ENCODE results near the gene THTPA.

The THTPA gene

DNA sequence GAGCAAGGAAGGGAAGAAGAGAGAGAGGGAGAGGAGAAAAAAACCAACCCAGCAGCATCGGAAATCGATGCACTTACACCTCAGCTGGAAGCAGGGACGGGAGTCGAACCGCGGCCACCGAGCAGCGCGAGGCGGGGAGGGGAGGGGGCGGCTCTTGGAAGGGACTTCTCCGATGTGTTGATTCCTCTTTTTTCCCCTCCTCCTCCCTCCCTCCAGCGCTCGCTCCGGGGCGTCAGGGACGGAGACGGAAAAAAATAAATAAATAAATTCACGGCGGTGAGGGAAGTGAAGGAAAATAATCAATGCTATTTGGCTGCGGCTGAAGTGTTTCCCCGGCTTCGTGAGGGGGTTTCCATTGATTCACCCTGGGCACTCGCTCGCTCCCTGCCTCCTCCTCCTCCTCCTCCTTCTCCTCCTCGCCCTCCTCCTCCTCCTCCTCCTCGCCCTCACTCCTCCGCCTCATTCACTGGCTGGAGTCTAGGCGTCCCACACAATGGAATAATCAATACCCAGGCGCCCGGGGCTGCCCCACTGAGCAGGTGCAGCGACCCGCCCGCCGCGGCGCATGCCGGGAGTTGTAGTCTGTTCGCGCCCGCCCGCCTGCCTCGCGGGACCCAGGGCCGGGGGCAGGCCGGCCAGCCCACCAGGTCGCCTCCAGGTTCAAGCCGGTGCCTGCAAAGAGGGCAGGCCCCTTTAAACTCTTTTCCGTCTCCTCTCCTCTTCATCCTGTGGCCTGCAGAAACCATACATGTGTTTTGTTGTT is 4.6 kb upstream of the THTPA start, which contains the start of gene ZFHX2:
Gene ZFHX2 (minus strand): TSS at position 500 of the 763 bp plus-strand sequence. CDS start 16,440 bp downstream, outside the sequence.
- DNase-seq (ENCODE audit: low read depth) = no peak

GRCh38 chr14:23555533-23555881 is 564 bp upstream of the THTPA start:
- DNase-seq (ENCODE audit: low read depth) = no peak

- no peak for DNase-seq (ENCODE audit: low read depth)
Measured at GRCh38 chr14:23556700-23557440, 799 bp downstream of the THTPA start.

GRCh38 chr14:23557521-23557920 is 1.4 kb downstream of the THTPA start:
- DNase-seq (ENCODE audit: low read depth) = no peak

- no peak for DNase-seq (ENCODE audit: low read depth)
Measured at GRCh38 chr14:23557946-23558345, 1.9 kb downstream of the THTPA start.

GRCh38 chr14:23558346-23559009 is 2.4 kb downstream of the THTPA start:
- no peak for DNase-seq (ENCODE audit: low read depth)

- DNase-seq (ENCODE audit: low read depth) = no peak
Measured at GRCh38 chr14:23559010-23559925, 3.2 kb downstream of the THTPA start.

DNA sequence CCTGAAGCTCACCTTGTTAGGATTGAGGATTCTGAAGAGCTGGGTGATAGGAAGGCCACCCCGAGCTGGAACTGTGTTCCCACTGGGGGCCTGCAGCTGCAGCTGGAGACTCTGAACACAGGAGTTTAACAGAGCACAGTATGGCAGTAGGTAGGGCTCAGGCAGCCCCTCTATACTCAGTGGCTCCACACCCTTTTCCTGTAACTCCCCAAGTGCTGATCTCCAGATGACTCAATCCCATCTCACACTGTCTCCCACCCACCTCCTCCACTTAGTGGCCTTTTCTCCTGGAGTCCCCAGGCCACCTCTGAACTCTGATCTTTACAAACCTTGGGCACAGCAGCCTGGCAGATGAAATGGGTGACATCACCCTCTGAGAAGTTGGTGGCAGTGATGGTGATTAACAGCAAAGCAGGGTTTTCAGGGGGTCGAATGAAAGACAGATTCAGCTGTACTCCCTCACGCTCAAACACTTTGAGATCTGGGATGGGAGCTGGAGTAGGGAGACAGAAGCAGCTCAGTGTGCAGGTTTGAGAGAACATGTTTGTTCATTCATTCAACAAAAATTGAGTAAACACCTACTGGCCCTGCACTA is 4.0 kb downstream of the THTPA start:
- no peak for DNase-seq (ENCODE audit: low read depth)

DNA sequence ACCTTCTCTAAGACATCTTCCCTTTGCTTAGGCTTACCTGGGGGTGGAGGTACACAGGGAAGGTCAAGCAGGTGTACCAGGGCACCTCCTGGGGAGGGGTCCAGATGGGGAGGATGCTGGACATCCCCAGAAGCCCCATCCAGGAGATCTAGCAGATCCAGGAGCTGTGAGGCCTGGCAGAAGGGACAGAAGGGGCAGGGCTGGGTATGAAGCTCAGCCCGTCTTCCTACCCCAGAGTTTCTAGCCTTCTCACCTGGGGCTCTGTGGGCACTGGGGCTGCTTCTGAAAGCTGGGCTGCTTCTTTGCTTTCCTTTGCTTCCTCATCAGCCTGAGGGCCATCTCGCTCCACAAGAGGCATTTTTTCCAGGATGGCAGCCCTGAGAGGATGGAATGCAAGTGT is 5.2 kb downstream of the THTPA start:
- DNase-seq (ENCODE audit: low read depth) = no peak

DNA sequence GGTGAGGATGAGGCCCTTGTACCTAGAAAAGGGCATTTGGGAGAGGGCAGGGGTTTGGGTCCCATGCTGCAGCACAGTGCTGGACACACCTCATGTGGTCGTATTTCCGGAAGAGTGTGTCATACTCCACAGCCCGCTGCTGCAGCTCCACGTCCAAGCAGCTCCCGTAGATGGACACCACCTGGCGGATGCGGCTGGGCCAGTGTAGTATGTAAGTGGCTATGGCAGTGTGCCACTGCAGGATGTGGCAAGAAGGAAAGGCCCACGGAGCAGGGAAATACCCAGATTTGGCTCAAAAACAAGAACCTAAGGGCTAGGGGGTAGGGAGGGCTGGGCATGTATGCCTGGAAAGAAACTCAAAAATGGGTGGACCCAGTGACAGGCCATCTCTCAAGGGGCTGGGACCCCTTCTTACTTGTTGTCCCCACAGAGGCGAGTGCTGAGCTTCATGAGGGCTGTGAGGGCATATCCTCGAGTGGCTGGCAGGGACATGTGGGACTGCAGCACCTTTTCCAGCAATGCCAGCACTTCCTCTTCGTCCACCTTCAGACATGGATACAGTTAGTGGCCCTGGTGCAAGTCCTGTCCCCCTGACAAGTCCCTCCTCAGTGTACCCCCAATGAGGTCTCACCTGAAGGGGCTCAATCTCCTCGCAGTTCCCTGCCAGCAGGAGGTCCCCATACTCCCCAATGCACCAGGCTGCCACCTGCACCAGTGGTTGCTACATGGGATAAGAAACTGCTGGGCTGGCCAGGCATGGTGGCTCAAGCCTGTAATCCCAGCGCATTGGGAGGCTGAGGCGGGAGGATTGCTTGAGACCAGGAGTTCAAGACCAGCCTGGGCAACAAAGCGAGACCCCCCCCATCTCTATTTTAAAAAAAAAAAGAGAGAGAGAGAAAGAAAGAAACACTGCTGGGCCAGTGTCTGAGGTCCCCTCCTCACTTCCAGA is 6.1 kb downstream of the THTPA start:
- no peak for DNase-seq (ENCODE audit: low read depth)

DNA sequence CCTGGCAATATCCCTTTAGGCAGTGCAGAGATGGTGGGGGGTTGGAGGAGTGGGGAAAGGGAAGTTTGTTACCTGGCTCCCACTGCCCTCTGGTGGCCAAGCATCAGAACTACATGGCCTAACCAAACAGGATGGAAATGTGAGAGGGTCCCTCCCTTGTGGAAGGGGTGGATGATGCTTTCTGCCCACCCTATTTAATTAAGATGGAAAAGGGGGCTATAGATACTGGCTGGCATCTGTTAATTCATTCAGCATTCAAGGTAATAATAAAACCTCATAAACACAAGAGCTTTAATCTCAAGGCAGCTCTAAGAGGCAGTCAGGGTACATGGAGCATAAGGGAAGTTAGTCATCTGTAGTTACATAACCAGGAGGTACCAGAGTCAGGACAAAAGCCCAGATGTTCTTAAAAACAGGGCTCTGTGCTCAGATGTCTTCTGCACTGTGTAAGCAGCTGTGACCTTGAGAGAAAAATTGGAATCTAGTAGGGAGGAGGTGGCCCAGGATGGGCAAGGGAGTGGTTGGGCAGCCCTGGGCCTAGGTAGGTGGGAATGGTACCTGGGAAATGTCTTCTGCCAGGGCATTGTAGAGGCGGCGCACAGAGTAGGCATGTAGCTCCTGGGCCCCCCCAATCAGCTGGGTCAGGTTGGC is 6.9 kb downstream of the THTPA start:
- DNase-seq (ENCODE audit: low read depth) = no peak

DNA sequence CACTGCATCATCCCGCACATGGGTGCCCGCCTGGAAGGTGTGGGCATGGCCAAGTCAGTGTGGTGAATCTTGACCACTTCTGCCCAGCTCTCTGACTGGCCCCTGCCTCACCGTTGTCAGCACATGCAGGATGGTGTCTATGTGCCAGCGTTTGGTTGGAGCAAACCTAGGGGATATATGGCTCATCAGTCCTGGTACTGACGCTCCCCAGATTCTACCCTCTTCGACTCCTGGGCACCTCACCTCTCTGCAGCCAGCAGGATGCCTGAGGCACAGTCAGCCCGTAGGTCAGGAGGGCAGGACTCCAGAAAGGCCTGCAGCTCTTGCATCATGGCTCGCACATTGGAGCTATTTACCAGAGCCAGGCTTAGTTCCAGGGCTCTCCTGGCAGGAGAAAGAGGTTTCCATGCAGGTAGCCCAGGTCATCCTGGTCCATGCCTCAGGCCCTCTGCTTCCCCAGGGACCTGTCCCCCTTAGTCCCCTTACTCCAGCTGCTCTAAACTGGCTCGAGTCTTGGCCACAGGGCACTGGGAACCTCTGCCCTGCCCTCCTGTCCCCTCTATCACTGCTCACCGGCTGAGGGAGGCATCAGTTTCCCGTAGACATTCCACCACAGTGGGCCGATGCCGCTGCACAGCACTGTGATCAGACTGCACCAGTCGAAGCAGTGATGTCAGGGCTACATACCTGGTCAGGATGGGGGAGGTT is 7.6 kb downstream of the THTPA start:
- DNase-seq (ENCODE audit: low read depth) = no peak

- no peak for DNase-seq (ENCODE audit: low read depth)
Measured at GRCh38 chr14:23564181-23564812, 8.2 kb downstream of the THTPA start.

DNA sequence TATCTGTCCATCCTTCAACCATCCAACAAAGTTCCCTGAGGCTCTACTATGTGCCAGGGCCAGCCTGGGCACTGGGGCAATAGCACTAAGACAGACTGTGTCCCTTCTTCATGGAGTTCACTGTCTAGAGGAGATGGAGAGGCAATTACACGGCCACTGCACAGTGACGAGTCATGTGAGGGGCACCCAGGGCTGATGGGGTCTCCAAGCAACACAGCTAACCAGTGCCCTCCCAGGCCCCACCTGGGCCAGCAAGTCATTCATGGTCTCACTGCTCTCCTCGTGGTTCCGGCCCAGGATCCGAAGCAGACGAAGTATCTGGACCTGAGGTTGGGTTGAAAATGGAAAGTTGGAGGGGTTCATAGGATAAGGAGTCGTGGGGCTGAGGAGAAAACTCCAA is 8.8 kb downstream of the THTPA start:
- DNase-seq (ENCODE audit: low read depth) = no peak

DNA sequence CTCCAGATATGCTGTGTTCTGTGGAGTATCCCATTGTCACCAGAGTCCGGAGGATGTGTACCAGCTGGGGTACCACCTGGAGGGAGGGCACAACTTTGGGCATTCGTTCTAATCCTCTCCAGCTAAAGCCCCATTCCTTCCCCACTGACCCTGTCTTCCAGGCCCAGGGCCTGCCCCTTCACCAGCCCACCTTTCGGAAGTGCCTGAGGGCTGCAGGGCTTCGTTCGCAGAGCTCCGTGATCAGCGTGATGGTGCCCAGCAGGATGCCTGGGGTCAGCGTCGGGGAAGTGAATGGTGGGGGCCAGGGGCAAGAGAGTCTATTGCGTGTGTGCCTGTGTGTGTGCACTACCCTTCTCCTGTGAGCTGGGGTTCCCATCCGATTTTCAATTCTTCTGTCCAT is 9.6 kb downstream of the THTPA start:
- no peak for DNase-seq (ENCODE audit: low read depth)

DNA sequence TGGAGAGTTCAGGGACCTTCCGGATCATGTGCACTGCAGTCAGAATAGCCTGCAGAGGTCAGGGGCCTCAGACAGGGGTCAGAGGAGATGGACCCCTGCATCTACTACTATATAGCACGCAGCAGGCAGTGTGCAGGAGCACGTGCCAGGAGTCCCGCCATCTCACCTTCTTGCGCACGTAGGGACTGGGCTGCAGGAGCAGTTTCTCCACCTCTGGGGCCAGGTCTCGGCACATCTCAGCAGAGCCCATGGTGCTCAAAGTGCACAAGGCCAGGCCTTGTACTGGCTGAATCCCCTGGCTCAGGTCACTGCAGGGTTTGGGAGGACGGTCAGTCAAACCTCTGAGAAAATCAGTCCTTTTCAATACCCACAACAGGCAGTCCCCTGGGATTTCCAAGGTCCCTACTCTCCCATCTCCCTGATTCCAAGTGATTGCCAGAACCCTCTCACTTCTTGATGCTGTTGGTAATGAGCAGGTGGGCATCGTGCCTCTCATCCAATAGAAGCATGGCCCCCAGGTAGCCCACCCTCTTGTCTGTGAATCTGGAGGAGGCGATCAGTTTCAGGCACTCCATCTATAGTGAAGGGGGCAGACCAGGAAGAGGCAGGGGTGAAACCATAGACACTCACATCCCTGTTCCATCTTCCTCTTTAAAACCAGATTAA is 10.2 kb downstream of the THTPA start:
- DNase-seq (ENCODE audit: low read depth) = no peak

DNA sequence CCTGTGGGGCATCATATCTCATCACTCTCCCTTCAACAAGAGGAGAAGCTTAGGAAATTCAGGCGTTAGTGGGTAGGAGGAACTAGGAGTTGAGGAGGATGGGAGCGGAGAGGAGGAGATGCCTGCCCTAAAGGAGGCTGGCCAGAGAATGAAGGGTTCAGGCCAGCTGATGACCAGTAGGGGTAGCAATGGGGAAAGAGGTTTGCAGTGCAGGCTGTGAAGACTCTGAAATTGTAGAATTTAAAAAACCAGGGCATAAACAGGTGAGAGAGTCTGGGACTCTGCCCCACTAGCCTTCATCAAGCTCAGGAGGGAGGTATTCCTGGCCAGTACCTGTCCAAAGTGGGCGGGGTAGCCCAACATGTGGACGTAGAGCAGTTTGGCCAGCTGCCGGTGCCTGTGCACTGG is 10.7 kb downstream of the THTPA start:
- no peak for DNase-seq (ENCODE audit: low read depth)

Data from stromal cell of bone marrow (primary cell).